NCI-H1436 (cell line): ENCODE results near the gene TMEM220.
"Not testable (repeated sequence)": the region's sequence is repeated elsewhere in the genome, so short reads cannot be mapped to it uniquely, and the experiment has no call there.

Source experiments
- DNase-seq: peaks from one replicate; lab custom pipeline; 2025; lab: John Stamatoyannopoulos, UW

Gene TMEM220

DNA sequence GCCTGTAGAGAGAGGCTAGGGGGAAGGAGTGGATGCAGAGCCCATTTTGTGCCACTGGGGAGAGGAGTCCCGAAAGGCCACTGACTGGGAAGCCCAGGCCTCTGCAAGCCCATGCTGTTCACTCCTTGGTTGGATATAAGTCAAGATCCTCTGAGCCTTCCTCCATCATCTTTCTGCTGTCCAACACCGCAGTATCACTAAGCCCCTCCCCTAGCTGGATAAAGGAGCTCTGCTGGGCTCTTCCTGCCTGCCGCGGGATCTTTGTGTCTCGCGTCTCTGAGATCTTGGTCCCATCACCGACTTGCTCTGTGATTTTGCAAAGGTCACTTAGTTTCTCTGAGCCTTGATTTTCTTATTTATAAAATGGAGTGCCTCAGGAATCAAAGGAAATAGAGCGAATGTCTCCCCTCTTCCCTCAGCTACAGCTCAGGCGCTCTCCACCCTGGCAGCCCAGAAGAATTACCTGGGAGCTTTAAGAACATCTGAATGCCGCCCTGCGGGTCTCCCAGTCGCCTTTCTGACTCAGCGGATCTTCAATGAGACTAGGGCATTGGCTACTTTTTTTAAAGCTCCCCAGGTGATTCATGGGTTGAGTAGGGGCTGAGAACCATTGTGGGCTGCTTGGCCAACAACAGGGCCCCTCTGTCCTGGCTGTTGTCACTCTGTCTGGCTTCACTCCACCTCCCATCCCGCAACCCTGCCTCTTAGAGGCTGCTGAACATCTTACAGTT lies 25.2 kb upstream of the TMEM220 start:
- DNase-seq: no peak

- DNase-seq: peak; percentile 3
Observed at GRCh38 chr17:10754109-10754508, 24.3 kb upstream of the TMEM220 start.

- DNase-seq: no peak
Observed at GRCh38 chr17:10752696-10753095, 22.9 kb upstream of the TMEM220 start.

GRCh38 chr17:10751563-10751962 lies 21.7 kb upstream of the TMEM220 start:
- no peak for DNase-seq

- DNase-seq: no peak
Observed at GRCh38 chr17:10750210-10750609, 20.4 kb upstream of the TMEM220 start.

DNA sequence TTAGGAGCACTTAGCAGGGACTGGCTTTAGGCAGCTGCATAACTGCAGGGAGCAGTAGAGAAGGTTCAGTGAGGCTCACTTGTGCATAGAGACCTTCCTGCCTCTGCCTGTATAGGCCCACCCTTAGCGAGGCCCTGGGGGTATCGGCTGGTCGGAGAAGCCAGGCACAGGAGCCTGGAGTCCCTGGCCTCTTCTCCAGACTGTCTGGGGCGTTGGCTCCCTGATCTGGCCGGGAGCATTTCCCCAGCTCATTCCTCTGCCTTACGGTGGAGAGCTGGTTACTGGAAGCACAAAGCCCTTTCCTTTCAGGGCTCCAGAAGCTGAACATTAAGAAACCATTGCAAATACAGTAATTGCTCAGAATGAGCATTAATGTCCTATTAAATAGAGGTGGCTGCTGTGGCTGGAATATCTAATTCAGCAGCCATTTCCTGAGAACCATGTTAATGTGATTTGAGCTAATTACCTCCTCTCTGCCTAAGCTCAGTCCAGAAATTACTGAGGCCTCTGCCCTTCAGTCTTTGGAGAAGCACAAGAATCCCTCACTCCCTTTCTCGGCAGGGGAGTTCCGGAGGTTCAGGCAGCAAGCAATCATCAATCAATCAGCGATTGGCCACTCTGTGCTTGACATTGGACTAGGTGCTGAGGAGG lies 18.8 kb upstream of the TMEM220 start:
- DNase-seq: no peak

- DNase-seq: no peak
Observed at GRCh38 chr17:10745231-10745630, 15.4 kb upstream of the TMEM220 start.

GRCh38 chr17:10744501-10745000 lies 14.7 kb upstream of the TMEM220 start:
- DNase-seq: no peak

DNA sequence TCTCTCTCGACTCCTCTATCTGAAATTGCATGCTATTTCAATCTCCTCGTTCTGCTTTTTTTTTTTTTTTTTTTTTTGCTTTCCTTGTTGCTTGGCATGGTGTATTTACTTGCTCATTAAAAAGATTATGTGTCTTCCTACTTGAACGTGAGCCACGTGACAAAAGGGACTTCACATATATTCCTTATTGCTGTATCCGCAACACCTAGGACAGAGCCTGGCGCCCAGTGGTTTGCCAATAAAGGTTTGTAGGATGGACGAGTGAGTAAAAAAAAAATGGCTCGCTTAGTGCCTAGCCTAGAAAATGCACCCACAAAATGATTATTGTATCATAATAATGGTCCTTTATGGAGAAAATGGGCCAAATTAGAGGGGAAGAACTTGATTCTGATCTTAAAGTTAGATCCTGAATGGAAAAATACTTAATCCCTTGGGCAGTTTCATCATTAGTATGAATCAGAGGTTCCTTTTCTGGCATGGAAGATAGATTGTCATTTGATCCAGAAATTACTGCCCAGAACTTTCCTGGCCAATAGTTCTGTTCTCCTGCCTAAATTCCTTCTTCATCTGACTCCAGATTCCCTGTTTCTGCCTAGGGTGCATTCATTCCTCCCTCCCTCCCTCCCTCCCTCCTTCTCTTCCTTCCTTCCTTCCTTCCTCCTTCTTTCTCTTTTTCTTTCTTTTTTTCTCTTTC lies 13.6 kb upstream of the TMEM220 start:
- no peak for DNase-seq

GRCh38 chr17:10742431-10742830 lies 12.6 kb upstream of the TMEM220 start:
- no peak for DNase-seq

DNA sequence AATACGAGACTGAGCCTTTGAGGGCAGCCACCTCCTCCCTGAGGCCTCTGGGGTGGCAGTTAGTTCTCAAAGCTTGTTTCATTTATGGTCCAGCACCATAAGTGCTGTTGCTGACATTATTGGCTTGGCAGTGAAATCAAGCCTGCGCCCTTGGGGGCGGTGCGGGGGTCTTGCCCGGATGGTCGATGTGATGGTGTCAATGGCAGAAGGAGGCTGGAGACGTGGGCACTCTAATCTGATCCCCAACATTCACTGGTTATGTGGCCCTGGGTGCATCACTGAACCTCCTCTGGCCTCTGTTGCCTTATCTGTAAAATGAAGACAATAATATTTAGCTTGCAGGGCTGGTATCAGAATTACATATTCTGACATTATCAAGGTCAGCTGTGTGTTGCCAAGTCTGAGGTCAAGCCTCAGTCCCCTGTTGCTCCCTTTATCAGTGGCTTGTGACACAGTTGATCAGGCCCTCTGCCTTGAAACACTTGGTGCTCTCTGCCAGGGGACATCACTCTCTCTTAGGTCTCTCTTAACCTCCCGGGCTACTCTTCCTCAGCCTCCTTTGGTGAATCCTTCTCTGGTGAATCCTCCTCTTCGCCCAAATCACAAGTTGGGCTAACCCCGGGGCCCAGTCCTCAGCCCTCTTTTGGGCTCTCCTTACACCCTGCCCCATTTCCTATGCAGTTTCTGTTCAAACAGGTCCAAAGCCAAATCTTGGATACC lies 11.8 kb upstream of the TMEM220 start:
- no peak for DNase-seq

- no peak for DNase-seq
Observed at GRCh38 chr17:10739386-10739785, 9.6 kb upstream of the TMEM220 start.

GRCh38 chr17:10738521-10739258 lies 8.9 kb upstream of the TMEM220 start:
- DNase-seq: no peak

- no peak for DNase-seq
Observed at GRCh38 chr17:10737736-10738135, 7.9 kb upstream of the TMEM220 start.

DNA sequence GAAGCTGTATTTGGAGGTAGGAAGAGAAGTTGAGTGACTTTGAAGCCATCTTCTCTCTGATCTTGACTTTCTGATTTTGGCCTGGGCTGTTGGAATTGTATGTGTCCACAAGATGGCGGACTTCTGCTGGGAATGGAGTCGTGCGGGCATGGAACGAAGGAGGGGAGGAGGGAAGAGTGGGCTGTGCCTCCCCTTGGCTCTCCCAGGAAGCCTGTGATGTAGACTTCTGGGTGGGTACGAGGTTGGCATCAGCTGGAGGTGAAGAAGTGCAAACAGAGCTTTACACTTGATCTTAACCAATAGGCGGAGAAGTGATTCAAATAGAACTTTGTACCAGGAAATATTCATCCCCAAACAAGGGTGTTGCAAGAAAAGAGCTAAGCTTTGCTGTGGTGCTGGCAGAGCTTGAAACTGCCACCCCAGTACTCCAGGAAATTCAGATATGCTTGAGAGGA lies 7.4 kb upstream of the TMEM220 start:
- DNase-seq: peak; percentile 1

DNA sequence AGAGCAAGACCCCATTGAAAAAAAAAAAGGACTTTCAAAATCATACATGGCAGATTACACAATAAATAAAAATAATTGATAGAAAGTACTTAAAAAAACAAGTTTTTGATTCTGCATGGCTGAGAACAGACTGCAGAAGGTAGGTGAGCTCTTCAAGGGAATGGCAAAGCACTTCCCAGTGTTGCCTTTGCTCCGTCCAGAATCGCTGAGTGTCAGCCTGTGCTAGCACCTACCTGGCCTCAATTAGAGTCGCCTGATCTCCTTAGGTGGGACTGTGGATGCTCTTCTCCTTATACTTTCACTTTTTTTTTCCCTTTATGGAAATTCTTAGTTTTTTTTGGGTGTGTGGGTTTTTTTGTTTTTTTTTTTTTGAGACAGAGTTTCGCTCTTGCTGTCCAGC lies 6.0 kb upstream of the TMEM220 start:
- no peak for DNase-seq

DNA sequence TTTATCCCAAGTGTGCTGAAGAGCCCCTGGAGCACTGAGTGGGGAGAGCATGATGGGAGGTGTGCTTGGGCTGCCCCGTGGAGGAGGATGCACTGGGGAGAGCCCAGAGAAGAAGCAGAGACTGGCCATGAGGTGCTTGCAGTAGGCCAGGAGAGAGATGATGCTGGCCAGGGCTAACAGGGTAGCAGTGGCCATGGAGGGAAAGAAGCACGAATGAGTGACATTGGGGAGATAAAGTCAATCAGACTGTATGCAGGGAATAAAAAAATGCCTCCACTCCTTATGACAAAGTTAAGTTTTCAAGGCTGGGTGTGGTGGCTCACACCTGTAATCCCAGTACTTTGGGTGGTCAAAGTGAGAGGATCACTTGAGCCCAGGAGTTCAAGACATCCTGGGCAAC lies 5.4 kb upstream of the TMEM220 start:
- DNase-seq: no peak

DNA sequence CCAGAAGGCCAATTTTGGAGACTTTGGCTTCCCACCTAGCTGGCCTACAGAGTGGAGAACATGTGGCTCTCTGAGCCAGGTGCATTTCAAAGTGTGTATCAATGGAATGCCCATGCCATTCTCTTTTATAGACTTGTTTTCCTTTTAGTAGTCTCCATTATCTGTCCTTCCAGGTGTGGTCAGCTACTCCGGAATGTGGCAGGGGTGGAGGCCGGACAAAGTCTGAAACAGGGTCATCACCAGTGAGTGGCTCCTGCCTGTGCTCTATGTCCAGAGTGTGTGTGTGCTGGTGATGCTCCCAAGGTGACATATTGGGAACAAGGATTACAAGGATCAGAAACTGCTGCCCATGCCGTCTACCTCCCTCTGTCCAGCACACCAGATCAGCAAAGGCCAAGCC lies 3.8 kb upstream of the TMEM220 start:
- no peak for DNase-seq

- DNase-seq: not testable (repeated sequence)
Observed at GRCh38 chr17:10732121-10732520, 2.3 kb upstream of the TMEM220 start.

DNA sequence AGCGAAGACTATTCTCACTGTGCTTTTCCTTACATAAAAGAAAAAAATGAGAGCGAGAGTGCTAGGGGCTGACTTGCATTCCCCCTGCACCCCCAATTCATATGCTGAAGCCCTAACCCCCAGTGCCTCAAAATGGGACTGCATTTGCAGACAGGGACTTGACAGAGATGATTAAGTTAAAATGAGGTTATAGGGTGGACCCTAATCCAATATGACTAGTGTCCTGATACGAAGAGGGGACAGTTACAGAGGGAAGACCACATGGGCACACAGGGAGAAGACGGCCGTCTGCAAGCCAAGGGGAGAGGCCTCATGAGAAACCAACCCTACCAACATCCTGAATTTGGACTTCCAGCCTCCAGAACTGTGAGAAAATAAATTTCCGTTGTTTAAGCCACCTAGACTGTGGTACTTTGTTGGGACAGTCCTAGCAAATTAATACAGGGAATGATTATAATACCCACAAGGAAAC lies 1.6 kb upstream of the TMEM220 start:
- no peak for DNase-seq

DNA sequence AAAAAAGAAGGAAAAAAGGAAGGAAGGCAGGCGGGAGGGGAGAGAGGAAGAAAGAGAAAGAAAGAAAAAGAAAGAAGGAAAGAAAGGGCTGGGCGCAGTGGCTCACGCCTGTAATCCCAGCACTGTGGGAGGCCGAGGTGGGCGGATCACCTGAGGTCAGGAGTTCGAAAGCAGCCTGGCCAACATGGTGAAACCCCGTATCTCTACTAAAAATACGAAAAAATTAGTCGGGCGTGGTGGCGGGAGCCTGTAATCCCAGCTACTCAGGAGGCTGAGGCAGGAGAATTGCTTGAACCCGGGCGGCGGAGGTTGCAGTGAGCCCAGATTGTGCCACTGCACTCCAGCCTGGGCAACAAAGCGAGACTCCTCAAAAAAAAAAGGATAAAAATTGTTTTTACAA lies 424 bp upstream of the TMEM220 start:
- DNase-seq: not testable (repeated sequence)
